HG03558 (cell line): ENCODE data around the gene PUM2.
"Not testable (repeated sequence)": the region's sequence is repeated elsewhere in the genome, so short reads cannot be mapped to it uniquely, and the experiment has no call there.

Experiments used
- ATAC-seq: cut with Tn5 transposase; IDR thresholded peaks from one replicate; pipeline ENCODE4 v1.9.1; 2021; ENCODE audit warnings: moderate number of reproducible peaks; ENCODE audit not compliant: unreplicated experiment; ENCODE audit errors: extremely low read depth

The PUM2 gene

GRCh38 chr2:20240291-20240690, 110.4 kb downstream of the PUM2 start:
- ATAC-seq, result not testable (repeated sequence)

DNA sequence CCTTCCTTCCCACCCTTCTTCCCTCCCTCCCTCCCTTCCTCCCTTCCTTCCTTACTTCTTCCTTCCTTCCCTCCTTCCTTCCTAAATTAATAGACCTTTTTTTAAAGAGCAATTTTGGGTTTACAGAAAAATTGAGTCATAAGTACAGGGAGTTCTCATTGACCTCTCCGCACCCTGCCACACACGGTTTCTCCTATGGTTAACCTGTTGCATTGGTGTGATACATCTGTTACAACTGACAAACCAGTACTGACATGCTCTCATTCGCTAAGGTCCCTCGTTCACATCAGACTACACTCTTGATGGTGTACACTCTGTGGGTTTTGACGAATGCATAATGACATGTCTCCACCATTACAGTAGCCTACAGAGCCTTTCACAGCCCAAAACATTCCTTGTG, 114.1 kb downstream of the PUM2 start:
- ATAC-seq, result no peak

GRCh38 chr2:20235655-20236305, 114.9 kb downstream of the PUM2 start:
- ATAC-seq, result no peak

GRCh38 chr2:20234597-20234996, 116.0 kb downstream of the PUM2 start:
- ATAC-seq, result not testable (repeated sequence)

DNA sequence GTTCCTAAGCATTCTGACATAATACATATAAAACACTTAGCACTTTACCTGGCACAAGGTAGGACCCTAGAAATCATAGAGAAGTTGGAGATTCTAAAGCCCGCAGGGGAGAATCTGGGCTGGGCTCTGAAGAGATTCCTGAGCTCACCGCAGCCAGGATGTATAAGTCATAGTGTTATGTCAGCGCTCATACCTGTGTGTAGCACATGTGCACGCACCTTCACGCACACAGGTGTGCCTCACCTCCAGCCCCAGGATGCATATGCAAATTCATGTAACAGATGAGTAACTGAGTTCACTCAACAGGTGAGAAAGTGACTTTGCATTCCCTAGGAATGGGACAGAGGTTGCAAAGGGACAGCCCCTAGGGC, 117.8 kb downstream of the PUM2 start:
- no peak for ATAC-seq

DNA sequence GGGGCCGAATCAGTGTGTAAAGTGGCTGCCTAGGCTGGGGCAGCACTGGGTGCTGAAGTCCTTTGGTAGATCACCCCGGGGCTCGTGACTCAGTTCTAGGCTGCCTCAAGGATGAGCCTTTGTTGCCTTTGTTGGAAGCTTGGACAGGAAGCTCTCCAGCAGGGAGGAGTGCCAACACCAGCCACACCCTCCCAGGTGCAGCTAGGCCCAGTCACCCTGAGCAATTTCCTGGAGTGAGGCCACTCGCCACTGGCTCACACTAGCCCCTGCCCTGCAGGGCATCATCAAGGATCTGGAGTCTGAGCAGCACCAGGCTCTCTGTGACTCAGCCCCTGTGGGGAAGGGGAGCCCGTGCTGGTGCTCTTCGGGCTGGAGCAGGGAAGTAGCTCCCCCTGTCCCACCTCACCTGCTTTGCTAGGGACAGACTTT, 119.0 kb downstream of the PUM2 start:
- no peak for ATAC-seq

GRCh38 chr2:20231159-20231558, 119.5 kb downstream of the PUM2 start:
- ATAC-seq, result no peak

DNA sequence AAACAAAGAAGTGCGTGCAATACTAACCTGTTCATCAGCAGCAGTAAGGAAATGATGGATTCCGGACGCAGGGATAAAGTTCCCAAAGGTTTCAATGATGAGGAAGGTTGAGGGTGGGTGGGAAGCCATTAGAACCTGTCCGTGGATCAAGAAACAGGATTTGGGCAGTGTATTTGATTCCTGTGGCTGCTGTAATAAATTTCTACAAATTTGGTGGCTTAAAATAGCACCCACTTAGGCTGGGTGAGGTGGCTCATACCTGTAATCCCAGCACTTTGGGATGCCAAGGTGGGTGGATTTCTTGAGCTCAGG, 120.6 kb downstream of the PUM2 start:
- no peak for ATAC-seq

- ATAC-seq, result no peak
Measured at GRCh38 chr2:20229322-20230113, 121.1 kb downstream of the PUM2 start.

DNA sequence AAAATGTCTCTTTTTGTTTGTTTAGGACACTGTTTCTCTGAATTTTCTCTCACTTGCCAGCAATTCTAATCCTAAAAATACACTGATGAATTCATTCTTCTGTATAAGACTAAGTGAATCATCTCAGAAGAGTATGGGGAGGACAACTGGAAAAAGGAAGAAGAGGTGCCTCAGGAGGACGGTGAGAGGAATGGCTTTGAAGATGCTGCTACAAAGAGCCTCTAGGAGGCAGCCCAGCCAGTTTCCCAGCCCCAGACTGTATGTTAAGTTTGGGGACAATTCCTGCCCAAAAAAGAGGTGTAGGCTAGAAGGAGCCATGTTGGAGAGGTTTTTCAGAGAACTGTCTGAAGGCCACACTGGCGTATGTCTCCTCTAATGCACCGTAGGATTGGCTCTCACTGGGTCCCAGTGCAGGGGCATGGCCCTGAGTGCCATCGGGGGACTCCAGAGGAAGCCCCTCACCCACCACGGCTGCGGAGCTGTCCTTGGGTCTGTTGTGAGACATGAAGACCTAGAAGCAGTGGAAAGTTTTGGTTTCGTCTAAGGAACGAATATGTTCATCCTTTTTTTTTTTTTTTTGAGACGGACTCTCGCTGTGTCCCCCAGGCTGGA, 122.6 kb downstream of the PUM2 start:
- no peak for ATAC-seq

DNA sequence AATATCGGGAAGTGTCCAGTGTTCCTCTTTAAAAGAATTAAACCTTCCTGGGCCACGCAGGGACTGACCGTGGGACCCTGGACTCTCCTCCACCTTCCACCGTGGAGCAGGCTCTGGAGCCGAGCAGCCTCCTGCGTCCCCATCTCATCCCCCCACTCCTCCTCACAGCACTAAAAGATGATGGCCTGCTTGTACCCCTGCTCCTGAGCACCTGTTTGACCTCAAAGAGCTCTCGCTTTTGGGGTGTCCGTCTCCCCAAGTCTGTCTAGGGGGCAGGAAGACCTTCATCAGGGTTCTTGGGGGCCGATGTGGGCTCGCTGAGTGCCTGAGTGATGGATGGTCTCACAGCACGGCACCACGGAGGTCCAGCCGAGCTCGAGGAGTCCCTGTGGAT, 124.5 kb downstream of the PUM2 start:
- no peak for ATAC-seq

DNA sequence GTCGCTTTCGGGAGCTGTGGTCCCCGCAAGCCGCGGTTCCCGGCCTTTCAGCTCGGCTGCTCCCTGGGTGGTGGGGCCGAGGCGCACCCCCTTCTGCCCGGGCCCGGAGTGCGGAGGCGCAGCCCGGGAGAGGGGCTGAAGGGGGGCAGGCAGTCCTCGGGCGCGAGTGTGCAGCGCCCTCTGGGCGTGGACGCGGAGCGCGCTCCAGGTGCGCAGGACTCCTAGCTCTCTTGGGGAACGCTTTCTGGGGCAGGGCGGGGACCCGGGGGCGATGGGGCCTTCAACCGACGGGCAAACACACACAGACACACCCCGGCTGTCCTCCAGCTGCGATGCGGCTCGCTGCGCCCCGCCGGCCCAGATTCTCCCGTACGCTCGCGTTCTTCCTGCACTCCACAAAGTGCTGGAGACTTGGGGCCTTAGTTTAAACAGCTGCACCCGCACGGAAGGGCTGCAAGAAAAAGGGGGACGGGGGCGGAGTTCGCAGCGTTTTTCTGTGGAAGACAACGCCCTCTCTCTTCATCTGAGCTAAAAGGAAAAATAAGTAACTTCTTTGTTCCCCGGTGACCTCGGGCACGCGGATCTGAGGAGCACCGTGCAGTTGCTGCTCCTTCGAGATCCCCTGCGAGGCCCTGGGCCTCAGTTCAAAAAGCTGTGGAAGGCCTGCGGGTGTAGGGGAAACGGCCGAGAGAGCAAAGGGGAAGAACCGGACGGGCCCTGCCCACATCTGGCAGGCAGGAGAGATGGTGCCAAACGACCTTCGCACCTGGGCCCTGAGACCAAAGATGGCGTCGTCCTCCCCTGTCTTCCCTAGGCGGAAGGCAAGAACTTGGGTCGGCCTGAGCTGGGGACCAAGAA, 125.1 kb downstream of the PUM2 start:
- ATAC-seq, result no peak

- ATAC-seq, result no peak
Measured at GRCh38 chr2:20224716-20225293, 125.8 kb downstream of the PUM2 start, which contains the start of gene SDC1. SDC1 (minus strand) TSS chr2:20225130; CDS start chr2:20224867, 263 bp downstream.

DNA sequence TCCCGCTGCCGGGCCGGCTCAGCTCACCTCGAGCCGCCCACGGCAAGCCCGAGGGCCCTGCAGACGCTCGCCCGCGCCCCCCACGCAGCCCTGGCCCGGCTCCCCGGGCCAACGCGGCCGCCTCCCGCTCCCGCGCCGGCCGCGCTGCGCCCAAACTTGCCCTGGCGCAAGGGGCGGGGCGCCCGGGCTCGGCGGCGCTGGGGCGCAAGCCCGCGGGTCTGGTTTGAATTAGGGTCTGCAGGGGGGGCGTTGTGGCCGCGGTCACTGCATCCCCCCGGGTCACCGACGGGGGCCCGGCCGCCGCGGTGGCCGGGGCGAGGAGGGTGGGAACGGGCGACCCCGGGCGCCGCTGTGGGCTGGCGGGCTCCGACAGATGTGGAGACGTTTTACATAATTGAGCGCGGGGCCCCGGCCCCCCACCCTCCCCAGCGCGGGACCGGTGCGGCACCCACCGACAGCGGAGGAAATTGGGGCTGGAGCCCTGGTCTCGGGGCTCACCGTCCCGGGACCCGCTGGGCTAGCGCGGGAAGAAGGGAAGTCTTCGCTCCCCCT, 126.4 kb downstream of the PUM2 start:
- ATAC-seq, result no peak

DNA sequence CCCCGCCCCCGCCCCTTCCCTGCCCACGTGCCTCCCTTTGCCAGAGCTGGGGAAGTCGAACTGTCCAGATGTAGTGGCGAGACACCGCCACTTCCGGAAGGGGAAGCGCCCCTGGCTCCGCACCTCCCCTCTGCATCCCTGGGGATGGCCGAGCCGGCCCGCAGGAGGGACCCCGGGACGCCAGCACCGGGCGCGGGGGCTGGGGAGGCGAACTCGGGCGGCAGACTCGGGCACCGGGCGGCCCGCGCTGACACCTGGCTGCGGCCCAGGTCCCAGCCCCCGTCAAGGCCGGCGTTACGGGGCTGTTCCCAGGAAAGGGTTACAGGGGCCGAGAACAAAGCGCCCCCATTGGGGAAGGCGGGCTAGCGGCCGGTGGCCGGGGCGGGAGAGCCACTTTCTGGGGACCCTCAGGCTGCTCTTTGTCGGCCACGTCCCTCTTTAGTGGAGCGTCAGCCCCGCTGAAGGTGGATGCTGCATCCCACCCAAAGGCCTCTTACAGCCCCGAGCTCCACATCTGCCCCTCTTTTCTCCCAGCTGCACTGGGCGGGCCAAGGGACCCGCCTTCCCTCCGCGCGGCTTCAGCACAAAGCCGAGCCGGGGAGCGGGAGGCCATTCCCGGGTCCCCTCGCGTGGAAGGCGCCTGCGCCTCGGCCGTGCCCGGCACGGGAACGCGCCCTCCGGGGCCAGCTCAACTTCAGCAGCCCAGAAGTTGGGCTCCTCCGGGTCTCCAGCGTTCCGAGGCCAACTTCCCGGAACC, 127.1 kb downstream of the PUM2 start:
- ATAC-seq, result no peak

DNA sequence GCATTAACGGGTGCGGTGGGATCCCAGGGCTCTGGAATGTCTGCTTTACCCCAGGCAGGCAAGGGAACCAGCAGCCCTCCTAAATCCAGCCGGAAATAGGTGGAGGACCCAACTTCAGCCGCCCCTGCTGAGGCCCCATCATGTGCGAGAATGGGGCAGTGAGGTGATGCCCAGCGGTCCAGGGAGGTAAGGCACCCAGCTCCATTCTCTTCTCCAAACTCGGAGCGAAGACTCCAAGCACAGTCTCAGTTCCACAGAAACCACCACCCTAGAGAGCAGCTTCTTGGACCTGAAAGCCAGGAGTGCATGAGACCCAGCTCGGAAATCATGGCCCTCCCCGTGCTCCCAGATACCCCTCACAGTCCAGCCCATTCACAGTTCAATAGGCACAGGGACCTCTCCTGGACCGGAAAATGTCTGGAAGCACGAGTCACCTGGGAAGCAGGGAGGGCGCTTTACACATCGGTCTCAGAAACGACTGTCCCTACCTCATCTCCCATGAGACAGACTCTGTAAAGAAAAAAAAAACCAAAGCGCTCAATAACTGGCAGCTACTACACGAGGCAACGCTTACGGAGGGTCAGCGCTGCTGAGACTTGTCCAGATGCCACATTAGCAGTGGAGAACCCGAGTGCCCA, 127.8 kb downstream of the PUM2 start:
- no peak for ATAC-seq

DNA sequence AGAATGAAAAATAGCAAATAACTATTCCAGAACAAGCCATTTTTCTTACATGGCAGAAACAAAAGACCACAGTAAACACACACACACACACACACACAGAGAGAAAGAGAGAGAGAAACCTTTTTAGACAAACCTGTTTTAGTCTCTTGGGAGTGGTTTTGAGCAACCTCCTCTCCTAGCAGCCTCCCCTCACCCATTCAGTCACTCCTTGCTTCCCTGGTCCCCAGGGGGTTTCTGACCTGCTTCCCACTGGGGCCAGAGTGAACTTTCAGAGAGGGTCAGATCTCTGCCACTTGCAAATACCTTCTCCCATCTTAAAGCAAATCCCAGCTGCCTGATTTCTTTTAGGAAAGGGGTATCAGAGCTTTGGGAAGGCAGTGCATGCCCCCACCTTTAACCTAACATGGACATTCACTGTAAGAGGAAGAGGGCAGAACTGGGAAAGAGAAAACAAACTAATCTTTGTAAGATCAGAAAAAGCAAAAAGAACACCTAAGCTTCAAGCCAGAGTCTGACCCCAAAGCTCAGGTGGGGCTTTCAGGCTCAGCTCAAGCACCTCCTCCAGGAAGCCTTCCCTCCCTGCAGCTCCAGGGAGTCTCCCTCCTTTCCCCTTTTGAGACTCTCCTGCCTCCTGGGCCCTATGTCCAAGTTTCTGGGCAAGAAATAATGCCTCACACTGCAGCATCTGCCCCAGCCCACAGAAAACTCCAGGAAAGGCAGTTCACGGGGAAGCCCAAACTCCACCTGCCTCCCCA, 128.5 kb downstream of the PUM2 start:
- no peak for ATAC-seq

DNA sequence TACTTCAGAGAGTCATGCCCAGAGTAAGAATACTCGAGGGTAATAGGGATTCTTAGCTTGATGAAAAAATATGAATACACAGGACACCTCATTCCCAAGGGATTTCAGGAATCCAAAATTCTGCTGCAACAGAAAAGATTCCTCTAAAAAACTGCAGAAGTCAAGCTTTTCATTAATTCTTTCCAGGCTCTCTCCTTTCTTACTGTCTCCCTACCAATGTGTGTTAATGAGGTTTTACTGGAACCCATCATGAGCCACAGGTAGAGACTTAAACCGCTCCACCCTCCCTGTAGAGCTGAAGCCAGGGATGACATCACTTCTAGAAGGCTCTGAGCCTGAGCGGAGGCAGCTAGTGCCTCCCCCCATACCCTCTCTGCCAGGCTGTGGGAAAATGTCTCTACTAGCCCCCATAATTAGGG, 129.1 kb downstream of the PUM2 start:
- no peak for ATAC-seq
